SU-DHL-6 (cell line): ENCODE measurements around the gene SENP7.

Experiments used
- H2AFZ ChIP-seq: fragments of 200-600 bp; sonication (generic); 2 replicates; pipeline ENCODE4 v1.6.1; 2014; ENCODE audit warnings: low read depth, mild to moderate bottlenecking, moderate library complexity, mixed read lengths, antibody characterized with exemption, low read length; ENCODE audit not compliant: severe bottlenecking
- H3F3A ChIP-seq: fragments of 200-600 bp; shearing (Covaris generic); 2 replicates; pipeline ENCODE4 v1.6.0; 2016; ENCODE audit warnings: antibody characterized with exemption, mild to moderate bottlenecking; ENCODE audit not compliant: insufficient read depth
- H3K27ac ChIP-seq: fragments of 200-600 bp; sonication (generic); 2 replicates; pipeline ENCODE4 v1.5.1; 2016; ENCODE audit warnings: low read depth, mild to moderate bottlenecking, low read length, moderate library complexity, mixed read lengths
- H3K27me3 ChIP-seq: fragments of 200-600 bp; sonication (generic), shearing (Covaris generic); 2 replicates; pipeline ENCODE4 v1.6.0; 2014; ENCODE audit warnings: mild to moderate bottlenecking, low read length
- H3K36me3 ChIP-seq: fragments of 200-600 bp; sonication (generic); 2 replicates; pipeline ENCODE4 v1.6.1; 2014; ENCODE audit warnings: mild to moderate bottlenecking, low read length, mixed read lengths
- H3K4me2 ChIP-seq: fragments of 300-600, 200-600 bp; shearing (Covaris generic), sonication (generic); 2 replicates; pipeline ENCODE4 v1.6.0; 2014; ENCODE audit warnings: low read length, low read depth, mild to moderate bottlenecking; ENCODE audit not compliant: poor library complexity, severe bottlenecking
- H3K4me3 ChIP-seq: fragments of 200-600 bp; sonication (generic); 2 replicates; pipeline ENCODE4 v1.5.1; 2014; ENCODE audit warnings: antibody characterized with exemption, low read length, mild to moderate bottlenecking, mixed read lengths; ENCODE audit not compliant: insufficient read depth, poor library complexity, severe bottlenecking
- H3K79me2 ChIP-seq: fragments of 200-600 bp; sonication (generic); 2 replicates; pipeline ENCODE4 v1.6.1; 2014; ENCODE audit warnings: mild to moderate bottlenecking, low read length, moderate library complexity; ENCODE audit not compliant: insufficient read depth
- H3K9ac ChIP-seq: fragments of 200-600 bp; sonication (generic); 2 replicates; pipeline ENCODE4 v1.7.0; 2014; ENCODE audit warnings: mild to moderate bottlenecking, low read length
- H3K9me2 ChIP-seq: fragments of 200-600 bp; sonication (generic); replicated peaks from 2 replicates; pipeline ENCODE4 v1.6.1; 2014; ENCODE audit warnings: low read length; ENCODE audit not compliant: insufficient read depth
- H3K9me3 ChIP-seq: fragments of 200-600 bp; sonication (generic); 2 replicates; pipeline ENCODE4 v1.6.1; 2014; ENCODE audit warnings: low read length, mixed read lengths; ENCODE audit not compliant: insufficient read depth
- H4K20me1 ChIP-seq: fragments of 200-600 bp; sonication (generic); 2 replicates; pipeline ENCODE4 v1.6.1; 2014; ENCODE audit warnings: low read depth, mild to moderate bottlenecking, antibody characterized with exemption, low read length, moderate library complexity, mixed read lengths
- CTCF ChIP-seq: fragments of 200-600 bp; sonication (generic); IDR thresholded peaks from one replicate; pipeline ENCODE4 v1.5.1; 2017; ENCODE audit warnings: antibody characterized with exemption, mild to moderate bottlenecking, low read length, moderate library complexity; ENCODE audit not compliant: insufficient read depth, poor library complexity, severe bottlenecking
- EZH2phosphoT487 ChIP-seq: fragments of 200-600 bp; sonication (generic), shearing (Covaris generic); conservative IDR thresholded peaks from 2 replicates; pipeline ENCODE4 v1.6.1; 2018; ENCODE audit warnings: mild to moderate bottlenecking, antibody characterized with exemption, low read length, moderate library complexity, mixed read lengths

Gene SENP7

GRCh38 chr3:101379658-101380376 is 133.2 kb downstream of the SENP7 start:
- H3K36me3 ChIP-seq: no peaks in the 10 kb centered on the region
- no peaks in the 10 kb centered on the region for H3K9me3 ChIP-seq
- no peaks in the 10 kb centered on the region for H4K20me1 ChIP-seq
- H3K4me2 ChIP-seq: peak overlapping the region; percentile 49
- no peak overlapping the region for H3K27ac ChIP-seq
- no peaks in the 10 kb centered on the region for H3K9me2 ChIP-seq
- H3K27me3 ChIP-seq: no peaks in the 10 kb centered on the region
- H3K79me2 ChIP-seq: no peaks in the 10 kb centered on the region
- H3F3A ChIP-seq: 0 out of 2 replicates have a peak, but pooled peaks cover 5% of the 10 kb centered on the region
- H2AFZ ChIP-seq: no peak overlapping the region
- H3K4me3 ChIP-seq: no peak overlapping the region
- TF ChIP-seq EZH2phosphoT487: no peak
- TF ChIP-seq CTCF: no peak
- no peak overlapping the region for H3K9ac ChIP-seq

GRCh38 chr3:101377796-101378195 is 135.2 kb downstream of the SENP7 start:
- TF ChIP-seq CTCF: no peak
- TF ChIP-seq EZH2phosphoT487: no peak
- 0 out of 2 replicates have a peak, but pooled peaks cover 5% of the 10 kb centered on the region for H3F3A ChIP-seq

GRCh38 chr3:101377209-101377608 is 135.8 kb downstream of the SENP7 start:
- Histone ChIP-seq H3K9ac (no peak overlapping the region), H3K27ac (no peak overlapping the region)

More at GRCh38 chr3:101377796-101378195, 135.2 kb downstream of the SENP7 start:
- no peaks in the 10 kb centered on the region for H4K20me1 ChIP-seq
- no peaks in the 10 kb centered on the region for H3K79me2 ChIP-seq
- no peak overlapping the region for H2AFZ ChIP-seq
- no peak overlapping the region for H3K27ac ChIP-seq
- no peak overlapping the region for H3K4me3 ChIP-seq
- H3K4me2 ChIP-seq: no peak overlapping the region
- H3K36me3 ChIP-seq: no peaks in the 10 kb centered on the region
- no peak overlapping the region for H3K9ac ChIP-seq
- no peaks in the 10 kb centered on the region for H3K27me3 ChIP-seq
- H3K9me3 ChIP-seq: no peaks in the 10 kb centered on the region
- no peaks in the 10 kb centered on the region for H3K9me2 ChIP-seq

More at GRCh38 chr3:101377209-101377608, 135.8 kb downstream of the SENP7 start:
- H3F3A ChIP-seq: 0 out of 2 replicates have a peak, but pooled peaks cover 4% of the 10 kb centered on the region
- no peak for TF ChIP-seq CTCF
- no peak for TF ChIP-seq EZH2phosphoT487
- no peak overlapping the region for H3K4me2 ChIP-seq
- H3K4me3 ChIP-seq: no peak overlapping the region
- no peaks in the 10 kb centered on the region for H4K20me1 ChIP-seq
- H3K9me2 ChIP-seq: no peaks in the 10 kb centered on the region
- H3K36me3 ChIP-seq: no peaks in the 10 kb centered on the region
- H3K9me3 ChIP-seq: no peaks in the 10 kb centered on the region
- H3K79me2 ChIP-seq: no peaks in the 10 kb centered on the region
- H3K27me3 ChIP-seq: no peaks in the 10 kb centered on the region
- H2AFZ ChIP-seq: no peak overlapping the region
